Stimulated activated naive CD8-positive, alpha-beta T cell treated with anti-CD3 and anti-CD28 coated beads, Interleukin-15, Interleukin-2, amounts not matched to agents 100 ng/mL and 50 ng/mL, for 24 hours (primary cell): Measurements from ENCODE around the gene HS6ST3.
"Not testable (repeated sequence)": the region's sequence is repeated elsewhere in the genome, so short reads cannot be mapped to it uniquely, and the experiment has no call there.

Experiments used
- H3K27ac Mint-ChIP-seq: one replicate; pipeline ENCODE4 v1.8.0; 2021; ENCODE audit warnings: mild to moderate bottlenecking, mixed read lengths
- H3K27me3 Mint-ChIP-seq: one replicate; pipeline ENCODE4 v1.8.0; 2021; ENCODE audit warnings: mixed read lengths
- H3K36me3 Mint-ChIP-seq: one replicate; pipeline ENCODE4 v1.8.0; 2021; ENCODE audit warnings: low read depth, mixed read lengths
- H3K4me1 Mint-ChIP-seq: one replicate; pipeline ENCODE4 v1.8.0; 2021; ENCODE audit warnings: low read depth, mixed read lengths
- H3K4me3 Mint-ChIP-seq: one replicate; pipeline ENCODE4 v1.8.0; 2021; ENCODE audit warnings: mild to moderate bottlenecking, mixed read lengths
- H3K9me3 Mint-ChIP-seq: one replicate; pipeline ENCODE4 v1.8.0; 2021; ENCODE audit warnings: mixed read lengths

Gene HS6ST3

GRCh38 chr13:96089749-96090239 lies at the start of gene HS6ST3:
Gene HS6ST3 (plus strand): TSS chr13:96090107.
- Mint-ChIP-seq H3K27ac (no peak within 1 kb of the TSS), H3K27me3 (peaks cover 67% of the 10 kb centered on the region), H3K9me3 (peaks cover 3% of the 10 kb centered on the region), H3K36me3 (no peaks in the 10 kb centered on the region), H3K4me3 (peak within 1 kb of the TSS; percentile 17), H3K4me1 (no peaks in the 10 kb centered on the region)

DNA sequence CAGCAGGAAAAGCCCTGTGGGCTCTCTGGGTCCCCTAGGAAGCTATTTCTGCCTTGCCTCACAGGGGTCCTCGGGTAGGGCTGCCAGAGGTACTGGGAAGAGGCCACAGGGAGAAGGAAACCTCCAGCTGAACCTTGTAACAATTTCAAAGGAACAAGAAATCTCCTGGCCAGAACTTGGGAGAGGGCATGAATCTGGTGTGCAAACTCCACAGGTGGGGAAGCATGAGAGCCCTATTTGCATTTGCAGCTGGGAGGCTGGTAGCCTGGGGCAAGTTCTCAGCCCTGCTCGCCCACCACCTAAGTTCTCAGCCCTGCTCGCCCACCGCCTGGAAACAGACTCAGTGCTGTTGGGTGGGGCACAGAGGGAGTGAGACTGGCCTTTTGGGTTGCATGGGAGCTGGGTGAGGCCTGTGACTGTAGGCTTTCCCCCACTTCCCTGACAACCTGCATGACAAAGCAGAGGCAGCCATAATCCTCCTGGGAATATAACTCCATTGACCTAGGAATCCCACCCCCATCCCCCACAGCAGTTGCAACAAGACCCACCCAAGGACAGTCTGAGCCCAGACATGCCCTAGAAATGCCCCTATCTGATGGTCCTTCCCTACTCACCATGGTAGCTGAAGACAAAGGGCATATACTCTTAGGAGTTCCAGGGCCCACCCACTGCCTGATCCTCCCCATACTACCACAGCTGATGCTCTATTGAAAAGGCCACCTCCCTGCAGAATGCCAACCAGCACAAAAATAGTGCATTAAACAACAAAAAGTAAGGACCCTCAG lies 48.4 kb upstream of the HS6ST3 start:
- H3K9me3 Mint-ChIP-seq: peaks cover 3% of the 10 kb centered on the region
- H3K4me3 Mint-ChIP-seq: no peak overlapping the region
- no peaks in the 10 kb centered on the region for H3K36me3 Mint-ChIP-seq
- no peaks in the 10 kb centered on the region for H3K4me1 Mint-ChIP-seq
- H3K27ac Mint-ChIP-seq: no peak overlapping the region
- no peaks in the 10 kb centered on the region for H3K27me3 Mint-ChIP-seq

DNA sequence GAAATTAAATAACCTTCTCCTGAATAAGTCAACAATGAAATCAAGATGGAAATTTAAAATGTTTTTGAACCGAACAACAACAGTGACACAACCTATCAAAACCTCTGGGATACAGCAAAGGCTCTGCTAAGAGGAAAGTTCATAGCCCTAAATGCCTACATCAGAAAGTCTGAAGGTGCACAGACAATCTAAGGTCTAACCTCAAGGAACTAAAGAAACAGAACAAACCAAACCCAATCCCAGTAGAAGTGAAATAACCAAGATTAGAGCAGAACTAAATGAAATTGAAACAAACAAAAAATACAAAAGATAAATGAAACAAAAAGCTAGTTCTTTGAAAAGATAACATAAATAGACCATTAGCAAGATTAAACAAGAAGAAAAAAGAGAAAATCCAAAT lies 45.7 kb upstream of the HS6ST3 start:
- H3K9me3 Mint-ChIP-seq: peaks cover 3% of the 10 kb centered on the region
- no peak overlapping the region for H3K4me3 Mint-ChIP-seq
- no peaks in the 10 kb centered on the region for H3K4me1 Mint-ChIP-seq
- no peak overlapping the region for H3K27ac Mint-ChIP-seq
- H3K36me3 Mint-ChIP-seq: no peaks in the 10 kb centered on the region
- H3K27me3 Mint-ChIP-seq: peaks cover 5% of the 10 kb centered on the region

DNA sequence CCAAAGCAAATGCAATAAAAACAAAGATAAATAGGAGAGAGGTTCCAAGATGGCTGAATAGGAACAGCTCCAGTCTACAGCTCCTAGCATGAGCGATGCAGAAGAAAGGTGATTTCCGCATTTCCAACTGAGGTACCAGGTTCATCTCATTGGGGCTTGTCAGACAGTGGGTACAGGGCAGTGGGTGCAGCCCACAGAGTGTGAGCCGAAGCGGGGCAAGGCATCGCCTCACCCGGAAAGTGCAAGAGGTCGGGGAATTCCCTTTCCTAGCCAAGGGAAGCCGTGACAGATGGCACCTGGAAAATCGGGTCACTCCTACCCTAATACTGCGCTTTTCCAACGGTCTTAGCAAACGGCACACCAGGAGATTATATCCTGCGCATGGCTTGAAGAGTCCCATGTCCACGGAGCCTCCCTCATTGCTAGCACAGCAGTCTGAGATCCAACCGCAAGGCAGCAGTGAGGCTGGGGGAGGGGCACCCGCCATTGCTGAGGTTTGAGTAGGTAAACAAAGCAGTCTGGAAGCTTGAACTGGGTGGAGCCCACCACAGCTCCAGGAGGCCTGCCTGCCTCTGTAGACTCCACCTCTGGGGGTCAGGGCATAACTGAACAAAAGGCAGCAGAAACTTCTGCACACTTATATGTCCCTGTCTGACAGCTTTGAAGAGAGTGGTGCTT lies 43.3 kb upstream of the HS6ST3 start:
- H3K9me3 Mint-ChIP-seq, H3K36me3 Mint-ChIP-seq, H3K4me3 Mint-ChIP-seq, H3K4me1 Mint-ChIP-seq, H3K27ac Mint-ChIP-seq: not testable (repeated sequence)
- peaks cover 13% of the 10 kb centered on the region for H3K27me3 Mint-ChIP-seq

- H3K9me3 Mint-ChIP-seq, H3K27ac Mint-ChIP-seq, H3K36me3 Mint-ChIP-seq, H3K4me3 Mint-ChIP-seq, H3K4me1 Mint-ChIP-seq: not testable (repeated sequence)
- H3K27me3 Mint-ChIP-seq: peaks cover 36% of the 10 kb centered on the region
These were observed 39.0 kb upstream of the HS6ST3 start for GRCh38 chr13:96050955-96051354.

DNA sequence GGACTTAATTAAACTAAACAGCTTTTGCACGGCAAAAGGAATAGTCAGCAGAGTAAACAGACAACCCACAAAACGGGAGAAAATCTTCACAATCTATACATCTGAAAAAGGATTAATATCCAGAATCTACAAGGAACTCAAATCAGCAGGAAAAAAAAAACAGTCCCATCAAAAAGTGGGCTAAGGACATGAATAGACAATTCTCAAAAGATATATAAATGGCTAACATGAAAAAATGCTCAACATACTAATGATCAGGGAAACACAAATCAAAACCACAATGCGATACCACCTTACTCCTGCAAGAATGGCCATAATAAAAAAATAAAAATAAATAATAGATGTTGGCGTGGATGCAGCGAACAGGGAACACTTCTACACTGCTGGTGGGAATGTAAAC lies 38.4 kb upstream of the HS6ST3 start:
- H3K27ac Mint-ChIP-seq, H3K4me3 Mint-ChIP-seq, H3K4me1 Mint-ChIP-seq, H3K9me3 Mint-ChIP-seq, H3K36me3 Mint-ChIP-seq: not testable (repeated sequence)
- peaks cover 36% of the 10 kb centered on the region for H3K27me3 Mint-ChIP-seq

DNA sequence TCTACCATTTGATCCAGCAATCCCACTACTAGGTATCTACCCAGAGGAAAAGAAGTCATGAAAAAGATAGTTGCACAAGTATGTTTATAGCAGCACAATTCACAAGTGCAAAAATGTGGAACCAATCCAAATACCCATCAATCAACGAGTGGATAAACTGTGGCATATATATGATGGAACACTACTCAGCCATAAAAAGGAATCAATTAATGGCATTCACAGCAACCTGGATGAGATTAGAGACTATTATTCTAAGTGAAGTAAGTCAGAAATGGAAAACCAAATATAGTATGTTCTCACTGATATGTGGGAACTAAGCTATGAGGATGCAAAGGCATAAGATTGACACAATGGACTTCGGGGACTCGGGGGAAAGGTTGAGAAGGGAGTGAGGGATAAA lies 38.0 kb upstream of the HS6ST3 start:
- H3K4me1 Mint-ChIP-seq, H3K4me3 Mint-ChIP-seq, H3K27ac Mint-ChIP-seq, H3K36me3 Mint-ChIP-seq, H3K9me3 Mint-ChIP-seq: not testable (repeated sequence)
- H3K27me3 Mint-ChIP-seq: peaks cover 36% of the 10 kb centered on the region

DNA sequence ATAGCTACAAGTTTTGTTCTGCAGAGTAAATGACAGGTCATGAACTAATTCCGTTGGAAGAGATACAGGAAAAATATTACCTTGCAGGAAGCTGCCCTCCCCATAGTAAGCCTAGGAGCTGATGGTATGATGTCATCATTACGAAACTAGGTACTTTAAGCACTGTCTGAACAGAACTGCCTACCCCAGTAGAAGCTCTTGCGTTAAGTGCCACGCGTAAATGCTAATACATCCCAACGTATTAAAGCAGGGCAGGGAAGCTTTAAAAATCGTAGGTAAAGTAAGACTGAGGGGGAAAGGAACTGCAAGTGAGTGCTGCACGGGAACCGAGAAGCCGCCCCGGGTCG lies 37.3 kb upstream of the HS6ST3 start:
- Mint-ChIP-seq H3K36me3 (no peaks in the 10 kb centered on the region), H3K4me1 (peaks cover 9% of the 10 kb centered on the region), H3K27ac (no peak overlapping the region), H3K9me3 (peaks cover 11% of the 10 kb centered on the region), H3K4me3 (peak overlapping the region; percentile 73), H3K27me3 (peaks cover 38% of the 10 kb centered on the region)

DNA sequence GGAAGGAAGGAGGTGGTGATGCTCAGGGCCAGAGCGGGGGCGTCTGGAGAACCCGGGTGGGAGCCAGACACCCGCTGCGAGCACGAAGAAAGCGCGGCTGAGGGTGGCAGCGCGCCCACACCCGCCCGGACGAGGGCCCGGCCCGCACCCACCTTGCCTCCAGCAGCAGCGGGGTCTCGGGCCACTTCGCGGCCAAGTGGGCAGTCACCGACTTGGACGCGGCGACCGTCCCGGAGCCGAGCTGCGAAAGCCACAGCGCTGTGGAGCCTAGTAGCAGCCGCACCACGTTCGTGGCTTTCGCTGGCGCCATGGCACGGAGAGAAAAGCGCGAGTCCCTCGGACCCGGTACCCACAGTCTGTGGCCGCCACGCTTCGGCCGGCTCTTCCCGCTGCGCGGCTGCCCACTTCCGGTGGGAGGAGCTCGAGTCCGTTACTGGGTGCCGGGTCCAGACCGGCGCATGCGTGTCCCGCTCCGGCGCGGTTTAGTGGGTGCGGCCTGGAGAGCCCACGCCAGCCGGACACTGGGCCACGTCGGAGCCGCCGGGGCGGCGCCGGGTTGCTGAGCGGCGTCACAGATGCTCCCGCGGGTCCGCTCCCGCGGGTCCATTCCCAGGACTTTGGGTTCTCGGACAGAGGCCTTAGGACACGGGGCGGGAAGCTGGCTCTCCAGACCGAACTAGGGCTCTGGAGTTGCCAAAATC lies 36.8 kb upstream of the HS6ST3 start, which contains the start of gene UGGT2:
Gene UGGT2, minus strand, starts transcription at position 399 of the 701 bp plus-strand sequence. Its CDS starts 89 bp downstream, at position 310.
- peak within 1 kb of the TSS; percentile 73 for H3K4me3 Mint-ChIP-seq
- no peak within 1 kb of the TSS for H3K27ac Mint-ChIP-seq
- H3K36me3 Mint-ChIP-seq: no peaks in the 10 kb centered on the region
- peaks cover 9% of the 10 kb centered on the region for H3K4me1 Mint-ChIP-seq
- peaks cover 11% of the 10 kb centered on the region for H3K9me3 Mint-ChIP-seq
- H3K27me3 Mint-ChIP-seq: peaks cover 39% of the 10 kb centered on the region

- H3K4me3 Mint-ChIP-seq: no peak overlapping the region
- H3K9me3 Mint-ChIP-seq: peaks cover 10% of the 10 kb centered on the region
- no peaks in the 10 kb centered on the region for H3K4me1 Mint-ChIP-seq
- no peaks in the 10 kb centered on the region for H3K27me3 Mint-ChIP-seq
- no peak overlapping the region for H3K27ac Mint-ChIP-seq
- H3K36me3 Mint-ChIP-seq: no peaks in the 10 kb centered on the region
These were observed 24.1 kb upstream of the HS6ST3 start for GRCh38 chr13:96065849-96066248.

DNA sequence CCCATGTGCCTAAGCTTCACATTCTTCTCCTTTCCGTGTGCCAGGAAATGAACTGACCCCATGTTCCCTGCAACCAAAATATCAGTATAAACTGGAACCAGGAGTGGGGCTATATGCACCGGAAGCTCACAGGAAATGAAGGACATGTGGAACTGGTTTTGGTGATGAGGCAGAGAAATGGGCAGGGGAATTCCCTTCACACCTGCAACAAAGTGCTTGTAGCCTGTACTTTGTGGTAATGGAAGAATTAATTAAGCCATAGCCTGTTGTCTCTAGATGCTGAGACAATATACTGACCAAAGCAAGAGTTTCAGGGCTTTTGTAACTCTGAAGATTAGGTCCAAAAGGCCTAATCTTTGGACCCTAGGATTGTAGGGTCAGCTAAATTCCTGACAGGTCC lies 21.2 kb upstream of the HS6ST3 start:
- Mint-ChIP-seq H3K4me1 (no peaks in the 10 kb centered on the region), H3K9me3 (peaks cover 12% of the 10 kb centered on the region), H3K27ac (no peak overlapping the region), H3K27me3 (no peaks in the 10 kb centered on the region), H3K4me3 (no peak overlapping the region), H3K36me3 (no peaks in the 10 kb centered on the region)

GRCh38 chr13:96071504-96071903 lies 18.4 kb upstream of the HS6ST3 start:
- H3K9me3 Mint-ChIP-seq: peaks cover 12% of the 10 kb centered on the region
- no peaks in the 10 kb centered on the region for H3K36me3 Mint-ChIP-seq
- H3K27me3 Mint-ChIP-seq: no peaks in the 10 kb centered on the region
- no peaks in the 10 kb centered on the region for H3K4me1 Mint-ChIP-seq
- no peak overlapping the region for H3K4me3 Mint-ChIP-seq
- H3K27ac Mint-ChIP-seq: no peak overlapping the region

DNA sequence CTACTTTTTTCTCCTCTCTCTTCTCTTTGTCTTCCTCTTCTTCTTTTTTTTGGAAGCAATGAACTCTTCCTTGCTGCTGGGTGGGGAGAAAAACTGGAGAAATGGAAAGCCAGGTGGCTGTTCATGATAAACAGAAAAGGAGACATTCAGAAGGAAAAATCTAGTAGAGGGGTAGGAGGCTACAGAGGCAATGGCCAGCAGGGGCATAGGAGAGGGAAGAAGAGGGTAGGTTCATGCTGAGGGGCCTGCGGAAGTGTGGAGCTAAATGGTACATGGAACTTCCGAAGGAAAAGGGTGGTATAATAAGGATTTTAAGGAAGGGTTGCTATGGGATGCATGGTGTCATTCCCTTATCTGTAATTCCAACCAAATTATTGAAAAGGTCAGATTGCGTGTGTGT lies 17.5 kb upstream of the HS6ST3 start:
- no peak overlapping the region for H3K4me3 Mint-ChIP-seq
- no peaks in the 10 kb centered on the region for H3K4me1 Mint-ChIP-seq
- H3K9me3 Mint-ChIP-seq: peaks cover 12% of the 10 kb centered on the region
- no peaks in the 10 kb centered on the region for H3K27me3 Mint-ChIP-seq
- no peak overlapping the region for H3K27ac Mint-ChIP-seq
- no peaks in the 10 kb centered on the region for H3K36me3 Mint-ChIP-seq

GRCh38 chr13:96075953-96076543 lies 13.9 kb upstream of the HS6ST3 start:
- no peak overlapping the region for H3K27ac Mint-ChIP-seq
- peaks cover 6% of the 10 kb centered on the region for H3K27me3 Mint-ChIP-seq
- H3K36me3 Mint-ChIP-seq: no peaks in the 10 kb centered on the region
- no peak overlapping the region for H3K4me3 Mint-ChIP-seq
- H3K9me3 Mint-ChIP-seq: peaks cover 1% of the 10 kb centered on the region
- H3K4me1 Mint-ChIP-seq: no peaks in the 10 kb centered on the region

DNA sequence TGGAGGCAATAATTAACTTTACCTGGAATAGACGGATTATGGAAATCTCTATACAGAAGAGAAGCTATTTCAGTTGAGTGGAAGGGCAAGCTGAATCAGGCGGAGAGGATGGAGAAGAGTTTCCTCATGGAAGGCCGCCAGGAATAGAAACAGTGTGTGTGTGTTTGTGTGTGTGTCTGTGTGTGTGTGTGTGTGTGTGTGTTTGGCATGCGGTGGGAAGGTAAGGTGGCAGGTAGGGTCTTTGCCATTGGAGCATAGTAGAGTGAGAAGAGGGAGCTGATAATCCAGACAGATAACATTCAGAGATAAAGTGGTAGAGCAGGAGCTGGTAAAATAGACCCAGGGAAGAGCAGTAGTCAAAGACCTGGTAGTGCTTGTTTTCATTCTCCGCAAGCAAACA lies 9.2 kb upstream of the HS6ST3 start:
- Mint-ChIP-seq H3K4me3 (no peak overlapping the region), H3K4me1 (no peaks in the 10 kb centered on the region), H3K36me3 (no peaks in the 10 kb centered on the region), H3K9me3 (peaks cover 11% of the 10 kb centered on the region), H3K27me3 (peaks cover 16% of the 10 kb centered on the region), H3K27ac (no peak overlapping the region)
